ENCODE results near the gene ASPRV1. TPM values are rescaled to one million over a fixed set of nuclear protein-coding genes. Genes with fewer than 3 reads are reported as not detected.

ASPRV1 gene
- total RNA-seq, 5 donors from 2014 or later (not counting 1 experiment from before 2014, with no cell fraction given), result 1.2 to 2.1 (median 1.8) TPM

GRCh38 chr2:69958480-69958879, 3.0 kb downstream of the ASPRV1 start:
- Histone ChIP-seq H3K27ac (ENCODE audit: low read length) (no peak overlapping the region), H3K27me3 (replicated peaks in 1 of 2; ENCODE audit: control insufficient read depth in 2 of 2, extremely low read depth in 1 of 2, insufficient read depth in 2 of 2, low read length in 1 of 2) (peaks cover 0 to 21% of the 10 kb centered on the region in 2 experiments), H3K36me3 (ENCODE audit: control insufficient read depth in 2 of 2, extremely low read depth in 1 of 2, insufficient read depth in 1 of 2, low read length in 1 of 2) (no peaks in the 10 kb centered on the region), H3K4me3 (ENCODE audit: control insufficient read depth in 1 of 2, extremely low read depth in 1 of 2, low read length in 1 of 2) (no peak overlapping the region), H3K9me3 (no peaks in the 10 kb centered on the region), H3K4me1 (ENCODE audit: control insufficient read depth in 1 of 2, extremely low read depth in 1 of 2, insufficient read depth in 2 of 2, low read length in 2 of 2) (peaks cover 0 to 5% of the 10 kb centered on the region in 2 experiments)
- Mint-ChIP-seq H3K27me3 (peaks cover 2 to 4% of the 10 kb centered on the region in 2 donors), H3K9me3 (no peaks in the 10 kb centered on the region), H3K36me3 (no peaks in the 10 kb centered on the region), H3K4me3 (no peak overlapping the region), H3K27ac (no peak overlapping the region), H3K4me1 (peaks cover 0 to 5% (median 0%) of the 10 kb centered on the region in 3 donors)
- CTCF ChIA-PET, result no interaction called here
- WGBS (ENCODE audit: insufficient coverage), result 100% methylated on average over 2 of the region's 6 CpGs
- POLR2A ChIA-PET, result no interaction called here
- ATAC-seq (replicated peaks in 1 of 4), result no peak
- no peak for DNase-seq

- no peaks in the 10 kb centered on the region for H3K36me3 ChIP-seq (ENCODE audit: control insufficient read depth in 2 of 2, extremely low read depth in 1 of 2, insufficient read depth in 1 of 2, low read length in 1 of 2)
- H3K27ac Mint-ChIP-seq, result no peak overlapping the region
- peaks cover 0 to 5% of the 10 kb centered on the region in 2 experiments for H3K4me1 ChIP-seq (ENCODE audit: control insufficient read depth in 1 of 2, extremely low read depth in 1 of 2, insufficient read depth in 2 of 2, low read length in 2 of 2)
- H3K9me3 ChIP-seq, result no peaks in the 10 kb centered on the region
- no peak overlapping the region for H3K4me3 ChIP-seq (ENCODE audit: control insufficient read depth in 1 of 2, extremely low read depth in 1 of 2, low read length in 1 of 2)
- no peak overlapping the region for H3K27ac ChIP-seq (ENCODE audit: low read length)
- peaks cover 2 to 4% of the 10 kb centered on the region in 2 donors for H3K27me3 Mint-ChIP-seq
- WGBS (ENCODE audit: insufficient coverage), result 20% methylated on average over 8 of the region's 8 CpGs
- DNase-seq, result no peak
- H3K4me3 Mint-ChIP-seq, result no peak overlapping the region
- H3K36me3 Mint-ChIP-seq, result no peaks in the 10 kb centered on the region
- CTCF ChIA-PET, result no interaction called here
- no peaks in the 10 kb centered on the region for H3K9me3 Mint-ChIP-seq
- H3K27me3 ChIP-seq (replicated peaks in 1 of 2; ENCODE audit: control insufficient read depth in 2 of 2, extremely low read depth in 1 of 2, insufficient read depth in 2 of 2, low read length in 1 of 2), result peaks cover 0 to 21% of the 10 kb centered on the region in 2 experiments
- peaks cover 0 to 5% (median 0%) of the 10 kb centered on the region in 3 donors for H3K4me1 Mint-ChIP-seq
- POLR2A ChIA-PET, result no interaction called here
- ATAC-seq (replicated peaks in 1 of 4), result no peak
Observed at GRCh38 chr2:69957965-69958364, 3.5 kb downstream of the ASPRV1 start.

- H3K9me3 Mint-ChIP-seq, result no peaks in the 10 kb centered on the region
- H3K36me3 ChIP-seq (ENCODE audit: control insufficient read depth in 2 of 2, extremely low read depth in 1 of 2, insufficient read depth in 1 of 2, low read length in 1 of 2), result no peaks in the 10 kb centered on the region
- no peaks in the 10 kb centered on the region for H3K36me3 Mint-ChIP-seq
- peaks cover 0 to 5% of the 10 kb centered on the region in 2 experiments for H3K4me1 ChIP-seq (ENCODE audit: control insufficient read depth in 1 of 2, extremely low read depth in 1 of 2, insufficient read depth in 2 of 2, low read length in 2 of 2)
- ChIA-PET CTCF (no interaction called here), POLR2A (interaction anchor here in 1 of 2 donors (0.7 kb wide), 1 partner anchor 204 kb away, joined by 11 read pairs; no protein-coding TSS in a partner anchor)
- no peak overlapping the region for H3K27ac Mint-ChIP-seq
- no peaks in the 10 kb centered on the region for H3K9me3 ChIP-seq
- no peak for ATAC-seq (replicated peaks in 1 of 4)
- H3K27ac ChIP-seq (ENCODE audit: low read length), result no peak overlapping the region
- no peak for DNase-seq
- H3K4me3 Mint-ChIP-seq, result no peak overlapping the region
- 80% methylated on average over 1 of the region's 6 CpGs for WGBS (ENCODE audit: insufficient coverage)
- H3K4me1 Mint-ChIP-seq, result peaks cover 0 to 5% (median 0%) of the 10 kb centered on the region in 3 donors
- no peak overlapping the region for H3K4me3 ChIP-seq (ENCODE audit: control insufficient read depth in 1 of 2, extremely low read depth in 1 of 2, low read length in 1 of 2)
- peaks cover 0 to 21% of the 10 kb centered on the region in 2 experiments for H3K27me3 ChIP-seq (replicated peaks in 1 of 2; ENCODE audit: control insufficient read depth in 2 of 2, extremely low read depth in 1 of 2, insufficient read depth in 2 of 2, low read length in 1 of 2)
- H3K27me3 Mint-ChIP-seq, result peaks cover 2 to 4% of the 10 kb centered on the region in 2 donors
Observed at GRCh38 chr2:69956475-69956979, 4.9 kb downstream of the ASPRV1 start.

- ATAC-seq (replicated peaks in 1 of 4), result no peak
- no peak for DNase-seq
- ChIA-PET POLR2A (no interaction called here), CTCF (no interaction called here)
- H3K27ac ChIP-seq (ENCODE audit: low read length), result no peak overlapping the region
- 89% methylated on average over 8 of the region's 11 CpGs for WGBS (ENCODE audit: insufficient coverage)
- no peak overlapping the region for H3K4me3 ChIP-seq (ENCODE audit: control insufficient read depth in 1 of 2, extremely low read depth in 1 of 2, low read length in 1 of 2)
- no peaks in the 10 kb centered on the region for H3K9me3 ChIP-seq
- peaks cover 0 to 5% of the 10 kb centered on the region in 2 experiments for H3K4me1 ChIP-seq (ENCODE audit: control insufficient read depth in 1 of 2, extremely low read depth in 1 of 2, insufficient read depth in 2 of 2, low read length in 2 of 2)
- H3K4me3 Mint-ChIP-seq, result no peak overlapping the region
- no peaks in the 10 kb centered on the region for H3K9me3 Mint-ChIP-seq
- peaks cover 0 to 15% of the 10 kb centered on the region in 2 experiments for H3K27me3 ChIP-seq (replicated peaks in 1 of 2; ENCODE audit: control insufficient read depth in 2 of 2, extremely low read depth in 1 of 2, insufficient read depth in 2 of 2, low read length in 1 of 2)
- H3K27me3 Mint-ChIP-seq, result peaks cover 2 to 4% of the 10 kb centered on the region in 2 donors
- H3K36me3 ChIP-seq (ENCODE audit: control insufficient read depth in 2 of 2, extremely low read depth in 1 of 2, insufficient read depth in 1 of 2, low read length in 1 of 2), result no peaks in the 10 kb centered on the region
- H3K27ac Mint-ChIP-seq, result no peak overlapping the region
- no peaks in the 10 kb centered on the region for H3K36me3 Mint-ChIP-seq
- H3K4me1 Mint-ChIP-seq, result peaks cover 0 to 5% (median 0%) of the 10 kb centered on the region in 3 donors
Observed at GRCh38 chr2:69955029-69955428, 6.4 kb downstream of the ASPRV1 start.

DNA sequence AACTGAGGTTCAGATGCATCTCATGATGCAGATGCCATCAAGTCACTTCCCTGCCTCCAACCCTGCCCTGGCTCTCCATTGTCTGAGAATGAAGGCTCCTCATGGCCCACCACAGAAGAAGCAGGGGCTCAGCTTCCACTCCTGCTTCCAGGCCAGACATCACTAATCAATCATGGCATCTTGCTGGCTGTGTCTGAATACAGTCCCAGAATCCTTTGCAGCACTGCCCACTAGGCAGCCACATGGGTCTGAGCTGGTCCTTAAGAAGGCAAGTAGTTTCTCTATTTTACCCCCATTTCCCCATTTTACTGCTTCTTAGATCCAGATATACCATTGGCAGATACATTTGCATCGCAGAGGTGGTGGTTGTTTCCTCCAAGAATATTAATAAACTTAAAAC, 7.3 kb downstream of the ASPRV1 start:
- no peak overlapping the region for H3K4me3 ChIP-seq (ENCODE audit: control insufficient read depth in 1 of 2, extremely low read depth in 1 of 2, low read length in 1 of 2)
- no peaks in the 10 kb centered on the region for H3K9me3 ChIP-seq
- Mint-ChIP-seq H3K4me3 (no peak overlapping the region), H3K4me1 (peaks cover 0 to 5% (median 0%) of the 10 kb centered on the region in 3 donors), H3K36me3 (no peaks in the 10 kb centered on the region), H3K9me3 (no peaks in the 10 kb centered on the region), H3K27ac (no peak overlapping the region), H3K27me3 (peaks cover 0 to 4% of the 10 kb centered on the region in 2 donors)
- H3K4me1 ChIP-seq (ENCODE audit: control insufficient read depth in 1 of 2, extremely low read depth in 1 of 2, insufficient read depth in 2 of 2, low read length in 2 of 2), result peaks cover 0 to 5% of the 10 kb centered on the region in 2 experiments
- POLR2A ChIA-PET, result no interaction called here
- DNase-seq (no peak), ATAC-seq (replicated peaks in 1 of 4) (no peak)
- WGBS (ENCODE audit: insufficient coverage), result no CpG with 5 or more reads among the region's 1 CpG
- CTCF ChIA-PET, result no interaction called here
- no peaks in the 10 kb centered on the region for H3K36me3 ChIP-seq (ENCODE audit: control insufficient read depth in 2 of 2, extremely low read depth in 1 of 2, insufficient read depth in 1 of 2, low read length in 1 of 2)
- H3K27me3 ChIP-seq (replicated peaks in 1 of 2; ENCODE audit: control insufficient read depth in 2 of 2, extremely low read depth in 1 of 2, insufficient read depth in 2 of 2, low read length in 1 of 2), result peaks cover 0 to 13% of the 10 kb centered on the region in 2 experiments
- H3K27ac ChIP-seq (ENCODE audit: low read length), result no peak overlapping the region

DNA sequence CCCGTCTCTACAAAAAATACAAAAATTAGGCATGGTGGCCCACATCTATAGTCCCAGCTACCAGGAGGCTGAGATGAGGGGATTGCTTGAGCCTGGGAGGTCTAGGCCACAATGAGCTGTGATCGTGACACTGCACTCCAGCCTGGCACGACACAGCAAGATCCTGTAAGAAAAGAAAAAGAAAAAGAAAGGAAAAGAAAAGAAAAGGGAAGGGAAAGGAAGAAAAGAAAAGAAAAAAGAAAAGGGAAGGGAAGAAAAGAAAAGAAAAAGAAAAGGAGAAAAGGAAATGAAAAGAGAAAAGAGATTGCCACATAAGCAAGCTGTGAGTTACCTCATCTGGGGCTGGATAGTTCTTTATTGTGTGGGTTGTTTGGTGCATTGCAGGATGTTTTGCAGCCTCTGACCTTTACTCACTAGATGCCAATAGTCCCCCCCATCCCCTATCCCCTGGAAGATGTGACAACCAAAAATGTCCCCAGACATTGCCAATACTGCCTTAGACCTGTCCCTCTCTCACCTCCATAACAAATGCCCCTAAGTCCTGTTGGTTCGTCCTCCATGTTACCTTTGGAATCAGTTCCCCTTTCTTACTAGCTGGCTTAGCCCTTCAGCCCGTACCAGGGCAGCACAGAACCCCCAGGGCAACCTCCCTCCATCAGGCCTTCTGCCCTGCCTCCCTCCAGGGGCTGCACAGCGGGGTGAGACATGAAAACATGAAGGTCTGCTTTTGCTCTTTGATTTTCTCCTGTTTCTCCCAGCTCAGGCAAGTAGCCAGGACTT, 8.9 kb downstream of the ASPRV1 start:
- Mint-ChIP-seq H3K36me3 (no peaks in the 10 kb centered on the region), H3K4me3 (no peak overlapping the region), H3K27ac (no peak overlapping the region), H3K4me1 (peaks cover 2 to 6% (median 3%) of the 10 kb centered on the region in 3 donors), H3K9me3 (no peaks in the 10 kb centered on the region), H3K27me3 (peaks cover 0 to 4% of the 10 kb centered on the region in 2 donors)
- no peaks in the 10 kb centered on the region for H3K36me3 ChIP-seq (ENCODE audit: control insufficient read depth in 2 of 2, extremely low read depth in 1 of 2, insufficient read depth in 1 of 2, low read length in 1 of 2)
- no peak overlapping the region for H3K4me3 ChIP-seq (ENCODE audit: control insufficient read depth in 1 of 2, extremely low read depth in 1 of 2, low read length in 1 of 2)
- H3K9me3 ChIP-seq, result no peaks in the 10 kb centered on the region
- H3K4me1 ChIP-seq (ENCODE audit: control insufficient read depth in 1 of 2, extremely low read depth in 1 of 2, insufficient read depth in 2 of 2, low read length in 2 of 2), result peaks cover 0 to 9% of the 10 kb centered on the region in 2 experiments
- 81% methylated on average over 3 of the region's 6 CpGs for WGBS (ENCODE audit: insufficient coverage)
- DNase-seq (no peak), ATAC-seq (replicated peaks in 1 of 4) (no peak)
- ChIA-PET CTCF (no interaction called here), POLR2A (interaction anchor here in 1 of 2 donors (0.7 kb wide), 1 partner anchor 208 kb away, joined by 4 read pairs; no protein-coding TSS in a partner anchor)
- H3K27ac ChIP-seq (ENCODE audit: low read length), result no peak overlapping the region
- peaks cover 0 to 2% of the 10 kb centered on the region in 2 experiments for H3K27me3 ChIP-seq (replicated peaks in 1 of 2; ENCODE audit: control insufficient read depth in 2 of 2, extremely low read depth in 1 of 2, insufficient read depth in 2 of 2, low read length in 1 of 2)
